ENCODE results near the gene YIF1A. TPM values are rescaled to one million over a fixed set of nuclear protein-coding genes. Genes with fewer than 3 reads are reported as not detected.

The YIF1A gene
- 10 to 100 TPM; 55.3 to 76.2 (median 74.1) TPM for total RNA-seq

GRCh38 chr11:66288671-66289547 lies at the start of gene YIF1A:
Gene YIF1A (minus strand): TSS chr11:66289143. CDS start chr11:66288985, 158 bp downstream.
- peak in 1 of 2 donors; percentile 42 for TF ChIP-seq POLR2A (IDR thresholded peaks at IDR 0.05)
- no peak for TF ChIP-seq CTCF (IDR thresholded peaks at IDR 0.05)
- WGBS, 2 donors, result 0 to 1% methylated on average over 36 to 53 of the region's 87 CpGs
- peak within 1 kb of the TSS; percentile 71 for H3K4me3 ChIP-seq (ENCODE audit: low read depth, poor library complexity, severe bottlenecking)
- intact Hi-C loops (cut with DNase I; ENCODE audit: low total_unique reads), result loop anchor here (5.0 kb wide), 1 partner anchor 67 kb away; no protein-coding TSS in a partner anchor
- peak; percentile 98 to 100 for DNase-seq (ENCODE audit: low spot score in 2 of 2)

GRCh38 chr11:66337103-66337899 lies 48.4 kb upstream of the YIF1A start:
- TF ChIP-seq CTCF (IDR thresholded peaks at IDR 0.05) (no peak), POLR2A (IDR thresholded peaks at IDR 0.05) (no peak)
- no peak overlapping the region for H3K4me3 ChIP-seq (ENCODE audit: low read depth, poor library complexity, severe bottlenecking)
- intact Hi-C loops (cut with DNase I; ENCODE audit: low total_unique reads), result no loop called here
- WGBS, 2 donors, result 41 to 43% methylated on average over 13 to 15 of the region's 18 CpGs
- DNase-seq (ENCODE audit: low spot score in 2 of 2), result peak in 1 of 2 donors; percentile 84

- WGBS, 2 donors, result 0 to 4% methylated on average over 12 to 17 of the region's 22 CpGs
- peak; percentile 66 to 91 for DNase-seq (ENCODE audit: low spot score in 2 of 2)
- peak within 1 kb of the TSS; percentile 28 for H3K4me3 ChIP-seq (ENCODE audit: low read depth, poor library complexity, severe bottlenecking)
- TF ChIP-seq CTCF (IDR thresholded peaks at IDR 0.05) (no peak), POLR2A (IDR thresholded peaks at IDR 0.05) (no peak)
- intact Hi-C loops (cut with DNase I; ENCODE audit: low total_unique reads), result no loop called here
These were observed 47.5 kb upstream of the YIF1A start, which contains the start of gene RIN1 for GRCh38 chr11:66336234-66337102. Gene RIN1 (minus strand): TSS chr11:66336434. CDS start chr11:66336402, 32 bp downstream.

- intact Hi-C loops (cut with DNase I; ENCODE audit: low total_unique reads), result no loop called here
- peak in 1 of 2 donors; percentile 86 for DNase-seq (ENCODE audit: low spot score in 2 of 2)
- TF ChIP-seq POLR2A (IDR thresholded peaks at IDR 0.05) (no peak), CTCF (IDR thresholded peaks at IDR 0.05) (no peak)
- H3K4me3 ChIP-seq (ENCODE audit: low read depth, poor library complexity, severe bottlenecking), result peak overlapping the region; percentile 28
- WGBS, 2 donors, result 3 to 12% methylated on average over 13 to 35 of the region's 35 CpGs
These were observed 46.7 kb upstream of the YIF1A start for GRCh38 chr11:66335531-66336233.

All from lower leg skin (tissue), 4 donors.